ENCODE data around the gene REX1BD. TPM values are rescaled to one million over a fixed set of nuclear protein-coding genes. Genes with fewer than 3 reads are reported as not detected.

REX1BD gene
- total RNA-seq, 2 experiments from 2014 or later = 85.6 to 91.1 TPM

Other genes with a start within 250 kb of the REX1BD start
- gene PGPEP1, start 248.2 kb upstream of the REX1BD start, total RNA-seq = 10 to 100 TPM; 20.0 to 25.2 TPM
- not detected for gene GDF15, start 202.6 kb upstream of the REX1BD start, total RNA-seq
- under 1 TPM in 1 of 2 experiments, not detected in 1; 0.22 TPM for gene LRRC25, start 191.2 kb upstream of the REX1BD start, total RNA-seq
- 10 to 100 TPM; 49.9 to 58.2 TPM for gene SSBP4, start 169.4 kb upstream of the REX1BD start, total RNA-seq
- 10 to 100 TPM; 54.5 to 54.7 TPM for gene ISYNA1, start 150.7 kb upstream of the REX1BD start, total RNA-seq
- 10 to 100 TPM; 73.4 to 75.2 TPM for gene ELL, start 66.7 kb upstream of the REX1BD start, total RNA-seq
- gene FKBP8, start 45.2 kb upstream of the REX1BD start, total RNA-seq = 100 to 1,000 TPM; 155 to 158 TPM
- 10 to 100 TPM; 64.1 to 76.1 TPM for gene KXD1, start 30.9 kb upstream of the REX1BD start, total RNA-seq
- 1,000 to 10,000 TPM; 2,140 to 2,193 TPM for gene UBA52, start 16.9 kb upstream of the REX1BD start, total RNA-seq
- gene CRLF1, start 18.0 kb downstream of the REX1BD start, total RNA-seq = not detected
- gene TMEM59L, start 24.1 kb downstream of the REX1BD start, total RNA-seq = not detected
- 10 to 100 TPM; 21.4 to 26.4 TPM for gene KLHL26, start 48.2 kb downstream of the REX1BD start, total RNA-seq
- gene CRTC1, start 94.9 kb downstream of the REX1BD start, total RNA-seq = 1 to 10 TPM; 7.1 to 7.5 TPM
- not detected for gene COMP, start 202.5 kb downstream of the REX1BD start, total RNA-seq
- gene UPF1, start 243.2 kb downstream of the REX1BD start, total RNA-seq = 100 to 1,000 TPM; 157 to 175 TPM

Data from CD8-positive, alpha-beta T cell (primary cell).